HL-60 (cell line): ENCODE data around the gene GREM1.
A peak's percentile ranks its signal among the peaks of the same experiment; 100 is the strongest.

Source experiments
- DNase-seq, 2 experiments: peaks; one replicate each; pipeline ENCODE4 v3.0.0-alpha.2; 2010 to 2020; ENCODE audit warnings: low read depth in 1 of 2, low spot score in 1 of 2
- H3K27ac ChIP-seq: fragments of 250-450 bp; sonication (Bioruptor Pico); replicated peaks from 2 replicates; pipeline ENCODE4 v1.5.1; 2020; ENCODE audit warnings: mild to moderate bottlenecking, moderate library complexity
- H3K27me3 ChIP-seq: fragments of 250-450 bp; sonication (Bioruptor Pico); 2 replicates; pipeline ENCODE4 v1.5.1; 2021; ENCODE audit warnings: mild to moderate bottlenecking, moderate library complexity; ENCODE audit not compliant: insufficient read depth, poor library complexity, severe bottlenecking
- H3K4me3 ChIP-seq: replicated peaks from 2 replicates; pipeline ENCODE4 v1.5.1; 2011; ENCODE audit warnings: mild to moderate bottlenecking, control low read depth, low read length; ENCODE audit not compliant: insufficient read depth
- CTCF ChIP-seq: IDR thresholded peaks from one replicate; pipeline ENCODE4 v1.5.1; 2011; ENCODE audit warnings: low read length, control low read depth, inconsistent platforms; ENCODE audit not compliant: insufficient read depth
- GABPA ChIP-seq: IDR thresholded peaks from 2 replicates; pipeline ENCODE4 v1.6.1; 2012; ENCODE audit warnings: low read depth
- POLR2AphosphoS5 ChIP-seq: IDR thresholded peaks from 2 replicates; pipeline ENCODE4 v1.6.1; 2012; ENCODE audit warnings: low read depth
- SPI1 ChIP-seq: IDR thresholded peaks from 2 replicates; pipeline ENCODE4 v1.6.1; 2012; ENCODE audit warnings: low read depth, mild to moderate bottlenecking, borderline replicate concordance
- TF ChIP-seq, protein P1 (sequence below): IDR thresholded peaks from 2 replicates; pipeline ENCODE4 v1.6.1; 2012; ENCODE audit warnings: low read depth; ENCODE audit not compliant: insufficient replicate concordance

GREM1 gene

GRCh38 chr15:32704395-32704981 is 13.3 kb upstream of the GREM1 start:
- DNase-seq = no peak

DNA sequence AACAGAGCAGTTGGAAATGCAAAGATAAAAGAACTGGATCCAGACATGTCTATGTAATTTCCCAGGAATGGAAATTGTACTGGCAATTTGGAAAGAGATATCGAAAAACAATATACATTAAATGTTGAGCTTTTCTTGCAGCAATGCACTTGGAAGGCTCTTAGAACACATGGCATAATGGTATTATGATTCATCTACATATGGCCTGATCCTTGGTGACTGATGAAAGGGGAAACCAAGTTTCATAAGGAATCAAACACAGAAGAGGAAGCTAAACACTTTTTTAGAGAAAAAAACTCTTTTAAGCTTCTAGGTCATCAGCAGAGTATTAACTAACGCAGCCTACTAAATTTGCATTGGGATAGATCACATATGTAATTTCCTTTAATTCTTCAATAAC is 12.4 kb upstream of the GREM1 start:
- H3K27ac ChIP-seq = no peak overlapping the region
- TF ChIP-seq CTCF (no peak), SPI1 (no peak), POLR2AphosphoS5 (no peak)

More at GRCh38 chr15:32704395-32704981, 13.3 kb upstream of the GREM1 start:
- Histone ChIP-seq H3K27me3 (peaks cover 7% of the 10 kb centered on the region), H3K27ac (no peak overlapping the region), H3K4me3 (no peak overlapping the region)
- TF ChIP-seq, protein P1, sequence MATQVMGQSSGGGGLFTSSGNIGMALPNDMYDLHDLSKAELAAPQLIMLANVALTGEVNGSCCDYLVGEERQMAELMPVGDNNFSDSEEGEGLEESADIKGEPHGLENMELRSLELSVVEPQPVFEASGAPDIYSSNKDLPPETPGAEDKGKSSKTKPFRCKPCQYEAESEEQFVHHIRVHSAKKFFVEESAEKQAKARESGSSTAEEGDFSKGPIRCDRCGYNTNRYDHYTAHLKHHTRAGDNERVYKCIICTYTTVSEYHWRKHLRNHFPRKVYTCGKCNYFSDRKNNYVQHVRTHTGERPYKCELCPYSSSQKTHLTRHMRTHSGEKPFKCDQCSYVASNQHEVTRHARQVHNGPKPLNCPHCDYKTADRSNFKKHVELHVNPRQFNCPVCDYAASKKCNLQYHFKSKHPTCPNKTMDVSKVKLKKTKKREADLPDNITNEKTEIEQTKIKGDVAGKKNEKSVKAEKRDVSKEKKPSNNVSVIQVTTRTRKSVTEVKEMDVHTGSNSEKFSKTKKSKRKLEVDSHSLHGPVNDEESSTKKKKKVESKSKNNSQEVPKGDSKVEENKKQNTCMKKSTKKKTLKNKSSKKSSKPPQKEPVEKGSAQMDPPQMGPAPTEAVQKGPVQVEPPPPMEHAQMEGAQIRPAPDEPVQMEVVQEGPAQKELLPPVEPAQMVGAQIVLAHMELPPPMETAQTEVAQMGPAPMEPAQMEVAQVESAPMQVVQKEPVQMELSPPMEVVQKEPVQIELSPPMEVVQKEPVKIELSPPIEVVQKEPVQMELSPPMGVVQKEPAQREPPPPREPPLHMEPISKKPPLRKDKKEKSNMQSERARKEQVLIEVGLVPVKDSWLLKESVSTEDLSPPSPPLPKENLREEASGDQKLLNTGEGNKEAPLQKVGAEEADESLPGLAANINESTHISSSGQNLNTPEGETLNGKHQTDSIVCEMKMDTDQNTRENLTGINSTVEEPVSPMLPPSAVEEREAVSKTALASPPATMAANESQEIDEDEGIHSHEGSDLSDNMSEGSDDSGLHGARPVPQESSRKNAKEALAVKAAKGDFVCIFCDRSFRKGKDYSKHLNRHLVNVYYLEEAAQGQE = no peak
- TF ChIP-seq SPI1 = no peak
- TF ChIP-seq CTCF = no peak
- TF ChIP-seq POLR2AphosphoS5 = no peak
- TF ChIP-seq GABPA = no peak

DNA sequence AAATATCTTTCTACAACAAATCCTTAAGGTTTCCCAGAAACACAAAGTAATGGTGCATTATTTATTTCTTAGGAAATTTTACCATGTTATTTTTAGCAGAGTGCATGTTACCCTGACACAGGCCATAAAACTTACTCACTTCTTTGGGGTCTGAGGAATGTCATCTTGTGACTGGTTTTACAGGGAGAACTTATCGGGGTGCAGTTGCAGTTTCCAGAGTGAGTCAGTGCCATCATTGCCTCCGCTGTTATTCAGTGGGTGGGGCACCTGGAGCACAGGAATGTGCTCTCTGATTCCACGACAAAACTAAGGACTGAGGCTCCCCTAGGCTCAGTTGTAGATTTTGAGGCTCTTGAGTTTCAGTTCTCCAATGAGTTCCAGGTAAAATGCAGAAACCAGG is 11.1 kb upstream of the GREM1 start:
- H3K4me3 ChIP-seq = no peak overlapping the region
- no peak for TF ChIP-seq SPI1
- no peak for TF ChIP-seq CTCF
- TF ChIP-seq GABPA = no peak
- TF ChIP-seq POLR2AphosphoS5 = no peak
- TF ChIP-seq, protein P1 = no peak
- no peak for DNase-seq
- no peak overlapping the region for H3K27ac ChIP-seq
- peaks cover 7% of the 10 kb centered on the region for H3K27me3 ChIP-seq

More for the DNA sequence above, 12.4 kb upstream of the GREM1 start:
- peak in 1 of 2 experiments; percentile 39 for DNase-seq
- Histone ChIP-seq H3K27me3 (peaks cover 7% of the 10 kb centered on the region), H3K4me3 (no peak overlapping the region)

- H3K27ac ChIP-seq = no peak overlapping the region
Observed at GRCh38 chr15:32707436-32707835, 10.4 kb upstream of the GREM1 start.

More at GRCh38 chr15:32707436-32707835, 10.4 kb upstream of the GREM1 start:
- Histone ChIP-seq H3K27me3 (peaks cover 7% of the 10 kb centered on the region), H3K4me3 (no peak overlapping the region)
- DNase-seq = peak in 1 of 2 experiments; percentile 36
- no peak for TF ChIP-seq POLR2AphosphoS5
- TF ChIP-seq, protein P1 = no peak
- no peak for TF ChIP-seq GABPA
- TF ChIP-seq SPI1 = no peak
- no peak for TF ChIP-seq CTCF
